ENCODE results near the gene PCBP4.

Gene PCBP4

DNA sequence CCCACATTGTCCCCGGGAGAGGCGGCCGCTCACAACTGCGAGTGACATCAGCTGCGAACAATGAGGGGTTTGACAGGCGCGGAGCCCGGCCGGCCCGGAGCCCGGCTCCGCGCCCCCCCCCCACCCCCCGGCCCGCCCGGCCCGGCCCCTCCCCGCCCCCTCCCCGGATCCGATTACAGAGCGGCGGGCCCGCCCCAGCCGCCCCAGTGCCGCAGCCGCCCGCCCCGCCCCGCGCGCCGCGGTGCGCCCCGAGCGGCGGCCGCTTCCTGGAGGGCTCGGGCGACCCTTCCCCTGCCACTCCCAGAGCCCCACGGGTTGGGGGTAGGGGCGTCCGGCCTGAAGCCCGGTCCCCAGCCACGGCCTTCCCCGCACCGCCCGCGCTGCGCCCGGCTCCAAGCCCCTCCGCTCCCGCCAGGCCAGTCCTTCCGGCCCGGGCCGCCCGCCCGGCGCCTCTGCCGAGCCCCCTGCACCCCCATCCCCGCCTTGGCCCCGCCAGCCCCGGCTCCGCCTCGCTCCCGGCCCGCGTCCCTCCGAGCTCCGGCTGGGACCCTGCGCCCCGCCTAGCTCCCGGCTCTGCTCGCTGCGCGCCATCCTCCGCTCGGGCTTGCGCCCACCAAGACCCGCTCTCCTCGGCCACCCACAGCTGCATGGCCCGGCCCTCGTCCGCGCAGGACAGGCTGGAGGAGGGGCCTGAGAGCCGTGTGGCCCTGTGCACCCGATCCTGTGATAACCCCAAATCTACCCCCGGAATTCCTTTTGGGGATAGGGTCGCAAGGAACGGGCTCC, at the start of gene PCBP4:
TSS of gene PCBP4 (minus strand) at position 71 of the 786 bp plus-strand sequence. CDS start 6,214 bp downstream, outside the sequence.
- peak; percentile 48 for DNase-seq

DNA sequence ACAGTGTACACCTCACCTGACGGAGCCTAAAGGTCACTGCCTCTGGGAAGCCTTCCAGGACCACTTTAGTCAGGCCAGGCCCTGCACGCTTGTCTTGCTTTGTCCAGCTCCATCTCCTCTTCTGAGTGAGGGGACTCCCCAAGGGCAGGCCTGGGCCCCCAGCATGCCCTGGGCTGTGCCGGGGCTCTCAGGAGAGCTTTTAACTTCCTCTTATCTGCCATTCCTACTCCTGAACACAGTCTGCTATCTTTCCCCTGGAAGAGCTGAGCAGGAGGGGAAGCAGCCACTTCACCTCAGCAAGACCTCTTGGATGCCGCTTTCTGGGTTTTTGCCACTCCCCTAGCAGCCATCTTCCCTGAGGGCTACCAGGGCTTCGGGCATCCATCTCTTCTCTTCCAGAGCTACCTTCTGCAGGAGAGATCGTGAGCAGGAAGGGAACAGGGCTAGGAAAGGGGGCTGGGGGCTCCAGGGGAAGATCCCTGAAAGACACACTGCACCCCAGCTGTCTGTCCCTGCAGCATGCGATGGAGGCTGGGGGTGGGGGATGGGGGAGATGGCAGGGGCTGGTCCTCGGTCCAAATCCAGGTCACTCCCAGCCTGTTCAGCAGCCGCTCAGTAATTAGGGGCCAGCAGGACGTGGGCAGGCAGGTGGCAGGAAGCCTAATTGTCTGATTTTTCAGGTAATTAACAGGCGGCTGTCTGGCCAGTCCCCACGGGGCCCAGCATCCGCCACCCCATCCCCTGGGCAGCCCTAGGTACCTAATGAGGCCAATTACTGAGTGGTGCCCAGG, 48.4 kb upstream of the PCBP4 start:
- DNase-seq = no peak

DNA sequence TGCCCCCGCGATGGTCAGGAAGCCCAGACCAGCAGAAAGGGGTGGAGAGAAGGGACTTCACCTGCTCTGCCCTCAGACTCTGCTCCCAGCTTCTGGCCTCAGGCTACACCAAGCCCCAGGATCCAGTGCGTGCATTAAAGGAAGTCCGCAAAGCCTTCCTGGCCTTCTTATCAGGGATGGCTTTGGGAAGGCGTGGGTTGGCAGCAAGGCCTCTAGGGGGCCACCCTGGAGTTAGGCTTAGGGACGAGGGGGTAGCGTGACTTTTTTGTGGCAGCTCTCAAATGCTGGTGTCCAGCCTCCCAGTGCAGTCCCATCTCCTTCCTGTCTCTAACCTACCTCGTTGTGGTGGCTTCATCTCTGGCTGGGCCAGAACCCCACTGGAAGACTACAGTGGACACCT, 47.4 kb upstream of the PCBP4 start:
- DNase-seq = no peak

- no peak for DNase-seq
These were observed 46.7 kb upstream of the PCBP4 start for GRCh38 chr3:52013802-52014598.

GRCh38 chr3:52012699-52013098, 45.4 kb upstream of the PCBP4 start:
- no peak for DNase-seq

DNA sequence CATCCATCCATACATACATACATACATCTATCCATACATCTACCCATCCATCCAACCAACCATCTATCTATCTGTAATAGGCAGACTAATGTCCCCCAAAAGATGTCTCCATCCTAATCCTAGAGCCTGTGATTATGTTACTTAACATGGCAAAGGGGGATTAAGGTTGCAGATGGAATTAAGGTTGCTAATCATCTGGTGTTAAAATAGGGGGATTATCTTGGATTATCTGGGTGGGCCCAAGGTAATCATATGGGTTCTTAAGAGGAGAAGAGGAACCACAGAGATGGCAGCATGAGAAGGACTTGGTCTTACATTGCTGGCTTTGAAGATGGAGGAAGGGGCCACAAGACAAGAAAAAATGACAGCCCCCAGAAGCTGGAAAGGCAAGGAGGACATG, 43.2 kb upstream of the PCBP4 start:
- DNase-seq = no peak

DNA sequence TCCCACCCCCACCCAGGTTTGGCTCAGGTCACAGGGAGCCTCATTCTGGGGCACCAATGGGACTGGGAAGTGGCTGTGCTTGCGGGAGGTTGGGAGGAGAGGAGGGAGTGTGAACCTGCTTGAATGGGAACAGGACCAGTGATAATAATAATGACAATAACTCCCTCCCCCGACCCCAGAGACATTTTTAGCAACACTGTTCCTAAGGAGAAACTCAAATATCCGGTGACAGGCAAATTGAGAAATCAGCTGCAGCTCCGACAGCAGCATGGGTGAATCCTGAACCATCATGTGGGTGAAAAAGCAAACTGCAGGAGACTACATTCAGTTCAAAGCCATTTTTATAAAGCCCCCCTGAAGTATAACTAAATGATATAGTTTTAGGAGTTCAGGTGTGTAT, 40.0 kb upstream of the PCBP4 start:
- no peak for DNase-seq

GRCh38 chr3:52006820-52007133, 39.5 kb upstream of the PCBP4 start:
- no peak for DNase-seq

- no peak for DNase-seq
These were observed 39.0 kb upstream of the PCBP4 start for GRCh38 chr3:52006017-52006819.

GRCh38 chr3:52005571-52005986, 38.3 kb upstream of the PCBP4 start:
- no peak for DNase-seq

- no peak for DNase-seq
These were observed 37.7 kb upstream of the PCBP4 start for GRCh38 chr3:52004906-52005395.

DNA sequence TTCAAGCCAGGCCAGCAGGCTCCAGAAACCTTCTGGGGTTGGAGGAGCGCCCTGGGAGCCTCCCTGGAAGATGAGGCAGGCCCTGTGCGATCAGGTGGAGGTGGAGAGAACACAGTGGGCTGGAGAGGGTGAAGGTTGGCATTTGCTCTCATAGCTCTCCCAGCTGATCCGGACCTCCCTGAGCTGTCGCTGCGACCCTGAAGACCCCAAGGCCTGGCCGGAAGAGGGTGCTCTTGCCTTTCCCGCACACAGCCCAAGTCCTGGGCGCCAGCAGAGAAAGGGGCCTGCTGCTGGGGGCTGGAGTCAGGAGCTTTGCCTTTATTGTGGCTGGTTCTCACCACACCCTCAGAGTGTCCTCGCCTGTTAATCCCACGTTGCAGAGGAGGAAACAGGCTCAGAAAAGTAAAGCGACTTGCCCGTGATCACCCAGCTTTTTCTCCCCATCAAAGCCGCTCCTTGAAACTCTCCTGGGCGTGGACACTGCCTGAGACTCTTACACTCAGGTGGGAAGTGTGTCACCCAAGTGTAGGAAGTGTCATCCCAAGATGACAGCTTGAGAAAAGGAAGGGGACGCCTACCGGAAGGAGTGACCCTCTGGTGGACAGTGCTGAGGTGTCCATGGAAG, 37.0 kb upstream of the PCBP4 start:
- DNase-seq = no peak

- no peak for DNase-seq
These were observed 35.5 kb upstream of the PCBP4 start for GRCh38 chr3:52002748-52003147.

- DNase-seq = peak; percentile 83
These were observed 34.3 kb upstream of the PCBP4 start for GRCh38 chr3:52001443-52001974.

DNA sequence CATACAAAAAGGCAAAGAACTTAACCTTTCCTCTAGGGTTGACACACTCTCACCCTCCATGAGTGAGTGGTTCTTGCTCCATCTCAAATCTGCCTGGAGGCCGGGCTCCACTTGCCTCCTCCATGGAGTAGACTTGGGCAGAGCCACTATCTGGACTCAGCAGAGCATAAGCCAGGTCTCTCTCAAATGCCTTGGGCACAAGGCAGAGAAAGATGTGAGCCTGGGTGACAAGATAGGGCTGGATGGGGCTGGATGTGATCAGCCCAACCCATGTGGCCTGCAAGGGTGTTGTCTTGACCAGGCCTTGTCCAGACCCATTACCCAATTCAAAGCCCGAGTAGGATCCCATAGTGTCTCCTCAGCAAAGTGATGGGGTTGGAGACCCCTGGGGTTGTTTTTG, 32.6 kb upstream of the PCBP4 start:
- DNase-seq = no peak

DNA sequence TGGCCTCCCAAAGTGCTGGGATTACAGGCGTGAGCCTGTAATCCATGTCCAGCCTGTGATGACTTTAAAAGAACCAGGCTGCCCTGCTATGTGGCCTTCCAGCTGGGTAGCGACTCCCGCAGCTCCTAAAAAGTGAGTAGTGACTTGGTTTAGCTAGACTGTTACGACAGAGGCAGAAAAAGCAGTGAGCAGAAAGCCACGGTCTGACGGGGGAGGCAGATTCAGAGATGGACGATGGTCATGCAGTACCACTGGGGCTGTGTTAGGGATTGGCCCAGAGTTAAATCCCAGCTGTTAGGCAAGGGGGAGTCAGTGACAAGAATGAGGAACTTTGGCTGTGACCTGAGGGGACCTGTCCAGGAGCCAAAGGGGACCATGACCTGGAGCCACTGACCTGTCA, 31.5 kb upstream of the PCBP4 start:
- no peak for DNase-seq

DNA sequence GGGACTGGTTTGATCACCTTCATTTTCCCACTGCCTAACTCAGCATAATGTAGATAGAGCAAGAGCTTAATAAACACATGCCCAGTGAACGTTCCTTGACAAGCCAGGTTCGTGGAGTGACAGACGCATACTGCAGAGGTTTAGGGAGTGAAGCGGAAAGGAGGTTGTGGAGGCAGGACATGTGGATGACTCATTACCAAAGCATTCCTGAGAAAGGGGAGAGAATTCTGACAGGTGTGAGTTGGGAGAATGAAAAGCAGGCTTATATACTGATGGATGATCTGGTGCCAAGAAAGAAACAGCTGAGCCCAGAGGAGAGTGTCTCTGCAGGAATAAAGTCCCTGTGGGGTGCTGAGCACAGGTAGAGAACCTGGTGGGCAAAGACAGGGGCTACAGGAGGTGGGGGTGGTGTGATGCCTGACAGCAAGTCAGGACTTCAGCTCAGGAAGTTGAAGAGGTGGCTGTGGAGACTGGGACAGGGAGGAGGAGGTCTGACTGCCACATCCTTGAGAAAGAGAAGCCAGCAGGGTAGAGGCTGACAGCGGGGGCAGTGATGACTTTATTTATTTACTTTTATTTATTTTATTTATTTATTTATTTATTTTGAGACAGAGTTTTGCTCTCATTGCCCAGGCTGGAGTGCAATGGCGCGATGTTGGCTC, 30.8 kb upstream of the PCBP4 start:
- no peak for DNase-seq

GRCh38 chr3:51997172-51997571, 29.9 kb upstream of the PCBP4 start:
- DNase-seq = no peak

- DNase-seq = peak; percentile 95
These were observed 28.3 kb upstream of the PCBP4 start, which contains the start of gene RPL29 for GRCh38 chr3:51995346-51996163. Gene RPL29 (minus strand): TSS chr3:51995895. CDS start chr3:51995461, 434 bp downstream.

DNA sequence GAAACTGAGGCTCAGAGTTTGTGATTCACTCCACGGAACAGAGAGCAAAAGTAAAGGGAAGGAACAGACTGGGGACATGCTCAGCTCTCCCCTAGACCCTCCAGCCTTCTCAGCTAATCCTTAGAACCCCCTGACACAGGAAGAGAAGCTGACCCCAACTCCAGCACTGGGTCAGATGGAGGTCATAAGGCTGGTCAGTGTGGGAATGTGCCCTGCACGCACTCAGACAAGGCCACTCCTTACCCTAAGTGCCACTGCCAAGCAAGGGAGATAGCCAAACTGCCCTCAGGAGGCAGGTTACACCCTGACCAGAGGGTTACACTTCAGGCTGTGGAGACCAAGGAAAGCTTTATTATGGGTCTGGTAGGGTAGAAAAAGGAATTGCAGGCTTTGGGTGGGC, 27.3 kb upstream of the PCBP4 start:
- no peak for DNase-seq
